HepG2 (cell line): ENCODE data around the gene ZIM2. TPM values are rescaled to one million over a fixed set of nuclear protein-coding genes. Genes with fewer than 3 reads are reported as not detected.

ENCODE experiments used
- polyA plus RNA-seq, 8 experiments: library from polyadenylated mRNA; depleted of rRNA in 3 of 8; stranded (reverse) in 7 of 8; unstranded in 1 of 8; fragments of >200 nt; fragmentation: Illumina TruSeq in 4 of 8; extraction: Trizol in 4 of 8; gene quantifications; 2 replicates each; pipeline versions ENCODE4 v1.2.1 to v1.2.3, GENCODE V29; 2011 to 2016; ENCODE audit warnings: low read depth in 4 of 8, missing spikeins in 1 of 8, mixed read lengths in 1 of 8; ENCODE audit not compliant: insufficient read depth in 1 of 8
- small RNA-seq, 3 experiments: library from RNA; depleted of rRNA; stranded (forward); fragments of <200 nt; gene quantifications; one replicate each; pipeline ENCODE3, GENCODE V24; 2012; ENCODE audit warnings: low read depth in 2 of 3, low replicate concordance in 1 of 3; ENCODE audit not compliant: insufficient read length in 3 of 3, insufficient read depth in 2 of 3
- total RNA-seq, 5 experiments: library from RNA; depleted of rRNA; stranded (reverse); fragments of >200 nt; fragmentation: Illumina TruSeq; extraction: Trizol; gene quantifications; 2 replicates each; pipeline ENCODE4 v1.2.3, GENCODE V29; 2016; ENCODE audit warnings: low read depth in 1 of 5

The ZIM2 gene
- total and polyA plus RNA-seq, 2 of the 13 experiments (the other 11 are each of a cell fraction or from before 2014, with no cell fraction given), result 7.2 to 10.3 TPM

Small RNA genes lying within 50 kb of the gene (small RNA-seq; reads per million reads assigned to genes)
- 0 reads per million in 3 experiments for gene AC006115.2

Other genes with a start within 250 kb of the ZIM2 start
- 4.4 and 5.8 TPM in 2 replicates for gene ZNF71, start 245.4 kb downstream of the ZIM2 start, total RNA-seq (2016; rRNA removed; fragmentation: Illumina TruSeq; extraction: Trizol)
- 2.2 and 3.2 TPM in 2 replicates for gene ZNF71, start 245.4 kb downstream of the ZIM2 start, polyA plus RNA-seq (2011; rRNA removed)
- 0.49 and 0.53 TPM in 2 replicates for gene SMIM17, start 197.6 kb downstream of the ZIM2 start, total RNA-seq (2016; rRNA removed; fragmentation: Illumina TruSeq; extraction: Trizol)
- 0.16 and 0.21 TPM in 2 replicates for gene SMIM17, start 197.6 kb downstream of the ZIM2 start, polyA plus RNA-seq (2011; rRNA removed)
- gene ZNF835, start 169.0 kb downstream of the ZIM2 start, total RNA-seq (2016; rRNA removed; fragmentation: Illumina TruSeq; extraction: Trizol), result not detected in 2 replicates
- gene ZNF835, start 169.0 kb downstream of the ZIM2 start, polyA plus RNA-seq (2011; rRNA removed), result not detected in 2 replicates
- 394 and 704 TPM in 2 replicates for gene PEG3, start within 50 bp of the ZIM2 start, total RNA-seq (2016; rRNA removed; fragmentation: Illumina TruSeq; extraction: Trizol)
- gene PEG3, start within 50 bp of the ZIM2 start, polyA plus RNA-seq (2011; rRNA removed), result 207 and 217 TPM in 2 replicates